ENCODE measurements around the gene PCBP2. TPM values are rescaled to one million over a fixed set of nuclear protein-coding genes. Genes with fewer than 3 reads are reported as not detected.

The PCBP2 gene
- total and polyA plus RNA-seq, 10 of the 15 experiments (the other 5 are each of a cell fraction or from before 2014, with no cell fraction given): 109 to 803 (median 327) TPM

- ChIA-PET RAD21 (ENCODE audit: unreplicated experiment) (interaction anchor here (0.7 to 2.3 kb wide), 19 partner anchors 8 to 233 kb away, joined by 3 to 13 read pairs (median 5); partner anchors contain the start of genes AAAS, ATF7, ATP5MC2 and ESPL1), POLR2A (interaction anchor here (0.5 to 2.4 kb wide), 20 partner anchors 9 to 253 kb away, joined by 3 to 18 read pairs (median 4); partner anchors contain the start of genes AAAS, ATF7, CISTR and PRR13), CTCF (interaction anchor here (0.5 to 1.8 kb wide), 24 partner anchors 8 to 289 kb away, joined by 3 to 10 read pairs (median 4); partner anchors contain the start of genes AAAS, ATF7 and ATP5MC2), SMC1A (ENCODE audit: uncharacterized antibody, unreplicated experiment) (interaction anchor here (0.8 to 2.2 kb wide), 11 partner anchors 17 to 288 kb away, joined by 3 to 11 read pairs (median 4); partner anchors contain the start of genes MYG1 and SP1)
- peaks cover 13% of the 10 kb centered on the region for H3K4me1 ChIP-seq (ENCODE audit: control insufficient read depth, insufficient read depth, low read length)
- no peaks in the 10 kb centered on the region for H3K9me3 ChIP-seq (replicated peaks; ENCODE audit: control insufficient read depth, insufficient read depth, low read length)
- BruUV-seq (replicated peaks): no TSS peak
- H2AFZ ChIP-seq (ENCODE audit: control insufficient read depth, low read depth, low read length): peak within 1 kb of the TSS; percentile 99
- FAIRE-seq: peak; percentile 99
- H3K4me2 ChIP-seq (ENCODE audit: control insufficient read depth, insufficient read depth): peak within 1 kb of the TSS; percentile 100
- peak within 1 kb of the TSS; percentile 91 for H3K9ac ChIP-seq (ENCODE audit: control insufficient read depth, insufficient read depth, low read length)
- under 1% methylated on average over 63 of the region's 74 CpGs for WGBS (ENCODE audit: insufficient coverage, insufficient replicate concordance, low lambda C conversion rate, missing lambda C conversion rate)
- H3K27ac ChIP-seq (ENCODE audit: control insufficient read depth, insufficient read depth): peak within 1 kb of the TSS; percentile 95
- peak; percentile 84 for ATAC-seq
- peak; percentile 98 for DNase-seq (ENCODE audit: low read depth, low spot score)
- H4K20me1 ChIP-seq (ENCODE audit: control insufficient read depth, insufficient read depth): no peaks in the 10 kb centered on the region
- H3K4me3 ChIP-seq: peak within 1 kb of the TSS; percentile 76
- no peaks in the 10 kb centered on the region for H3K27me3 ChIP-seq (replicated peaks in 1 of 2; ENCODE audit: control insufficient read depth in 2 of 2, insufficient read depth in 2 of 2, low read length in 1 of 2)
- peaks cover 0 to 6% of the 10 kb centered on the region in 2 experiments; a peak in 2 of 4 replicates for H3K36me3 ChIP-seq (ENCODE audit: control insufficient read depth in 2 of 2, insufficient read depth in 2 of 2, low read length in 1 of 2)
- H3K79me2 ChIP-seq (ENCODE audit: control insufficient read depth, insufficient read depth, low read length): peaks cover 11% of the 10 kb centered on the region
- in situ Hi-C loops (cut with MboI) (no loop called here), intact Hi-C loops (cut with micrococcal nuclease; ENCODE audit: unreplicated experiment) (loop anchor here (1.0 to 5.0 kb wide), 2 partner anchors 49 to 121 kb away; partner anchors contain the start of genes PCBP2 and SP1)
- no peak for TF ChIP-seq FOXK2 (IDR thresholded peaks at IDR 0.05)
- TF ChIP-seq NR2F1 (conservative IDR thresholded peaks at IDR 0.05): peak; percentile 46; the same call in 1 of the 2 replicates
- TF ChIP-seq USF1 (IDR thresholded peaks at IDR 0.05; ENCODE audit: borderline replicate concordance, extremely low read length, insufficient read depth, low read depth, low read length): no peak
- peak; percentile 4; the same call in 2 of the 3 replicates for TF ChIP-seq POU2F2 (IDR thresholded peaks at IDR 0.05; ENCODE audit: borderline replicate concordance, low read depth, low read length)
- TF ChIP-seq, protein P1, sequence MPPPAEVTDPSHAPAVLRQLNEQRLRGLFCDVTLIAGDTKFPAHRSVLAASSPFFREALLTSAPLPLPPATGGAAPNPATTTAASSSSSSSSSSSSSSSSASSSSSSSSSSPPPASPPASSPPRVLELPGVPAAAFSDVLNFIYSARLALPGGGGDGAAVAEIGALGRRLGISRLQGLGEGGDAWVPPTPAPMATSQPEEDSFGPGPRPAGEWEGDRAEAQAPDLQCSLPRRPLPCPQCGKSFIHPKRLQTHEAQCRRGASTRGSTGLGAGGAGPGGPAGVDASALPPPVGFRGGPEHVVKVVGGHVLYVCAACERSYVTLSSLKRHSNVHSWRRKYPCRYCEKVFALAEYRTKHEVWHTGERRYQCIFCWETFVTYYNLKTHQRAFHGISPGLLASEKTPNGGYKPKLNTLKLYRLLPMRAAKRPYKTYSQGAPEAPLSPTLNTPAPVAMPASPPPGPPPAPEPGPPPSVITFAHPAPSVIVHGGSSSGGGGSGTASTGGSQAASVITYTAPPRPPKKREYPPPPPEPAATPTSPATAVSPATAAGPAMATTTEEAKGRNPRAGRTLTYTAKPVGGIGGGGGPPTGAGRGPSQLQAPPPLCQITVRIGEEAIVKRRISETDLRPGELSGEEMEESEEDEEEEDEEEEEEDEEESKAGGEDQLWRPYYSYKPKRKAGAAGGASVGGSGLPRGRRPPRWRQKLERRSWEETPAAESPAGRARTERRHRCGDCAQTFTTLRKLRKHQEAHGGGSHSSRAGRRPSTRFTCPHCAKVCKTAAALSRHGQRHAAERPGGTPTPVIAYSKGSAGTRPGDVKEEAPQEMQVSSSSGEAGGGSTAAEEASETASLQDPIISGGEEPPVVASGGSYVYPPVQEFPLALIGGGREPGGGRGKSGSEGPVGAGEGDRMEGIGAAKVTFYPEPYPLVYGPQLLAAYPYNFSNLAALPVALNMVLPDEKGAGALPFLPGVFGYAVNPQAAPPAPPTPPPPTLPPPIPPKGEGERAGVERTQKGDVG (CRISPR knock-in tag; IDR thresholded peaks at IDR 0.05): no peak
- TF ChIP-seq RAD51 (IDR thresholded peaks at IDR 0.05): no peak
- peak; percentile 46 for TF ChIP-seq TCF12 (IDR thresholded peaks at IDR 0.05; ENCODE audit: low read depth, low read length)
- TF ChIP-seq ATF2 (IDR thresholded peaks at IDR 0.05; ENCODE audit: low read length): no peak
- TF ChIP-seq ESRRA (IDR thresholded peaks at IDR 0.05; ENCODE audit: low read length): no peak
- 0 out of 2 replicates have a peak, but pooled peaks have one; percentile 59 for TF ChIP-seq SMARCA5 (IDR thresholded peaks at IDR 0.05)
- TF ChIP-seq ZNF217 (IDR thresholded peaks at IDR 0.05): no peak
- TF ChIP-seq CBX5 (IDR thresholded peaks at IDR 0.05; ENCODE audit: low read depth): no peak
- TF ChIP-seq PAX8 (IDR thresholded peaks at IDR 0.05): no peak
- TF ChIP-seq IKZF2 (IDR thresholded peaks at IDR 0.05): peak in 1 of 2 experiments; percentile 10; a peak in 1 of 4 replicates
- peak; percentile 79 for TF ChIP-seq HCFC1 (IDR thresholded peaks at IDR 0.05; ENCODE audit: low read length)
- TF ChIP-seq EGR1 (IDR thresholded peaks at IDR 0.05; ENCODE audit: borderline replicate concordance in 1 of 2, low read depth in 2 of 2, low read length in 2 of 2): peak in 1 of 2 experiments; percentile 77; a peak in 2 of 3 replicates
- peak; percentile 62; the same call in 1 of the 2 replicates for TF ChIP-seq CBFB (IDR thresholded peaks at IDR 0.05; ENCODE audit: low read depth)
Measured at GRCh38 chr12:53500776-53501614, 49.1 kb downstream of the PCBP2 start, which contains the start of gene TARBP2. TARBP2 (plus strand) TSS chr12:53501283; CDS start chr12:53501409, 126 bp downstream.

Measured in GM12878 (cell line).